ENCODE measurements around the gene NCOA6. TPM values are rescaled to one million over a fixed set of nuclear protein-coding genes. Genes with fewer than 3 reads are reported as not detected.

Gene NCOA6
- total RNA-seq, 1 donor from 2014 or later, result 43.3 TPM

DNA sequence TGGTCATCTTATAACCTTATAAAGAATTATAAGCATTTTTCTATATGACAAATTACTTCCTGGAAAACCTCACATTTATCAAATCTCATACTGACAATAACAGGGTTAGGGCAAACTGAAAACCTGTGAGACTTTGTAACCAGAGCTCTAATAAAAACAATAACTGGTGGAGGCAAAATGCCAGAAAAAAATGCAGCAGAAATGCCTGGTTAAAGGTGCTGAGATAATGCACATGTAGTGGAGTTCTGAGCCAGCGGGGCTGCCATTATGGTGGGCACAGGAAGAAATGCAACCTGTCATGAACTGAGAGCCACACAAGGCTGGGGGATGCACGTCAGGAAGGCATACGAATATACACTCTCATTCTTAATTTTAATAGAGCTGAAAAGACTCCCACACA, 53.0 kb downstream of the NCOA6 start:
- H3K4me1 Mint-ChIP-seq (ENCODE audit: low read depth), result peaks cover 23% of the 10 kb centered on the region
- H3K36me3 Mint-ChIP-seq (ENCODE audit: low read depth), result peaks cover 30% of the 10 kb centered on the region
- peak overlapping the region; percentile 59 for H3K27ac Mint-ChIP-seq (ENCODE audit: unreplicated experiment)
- TF ChIP-seq, protein P1, sequence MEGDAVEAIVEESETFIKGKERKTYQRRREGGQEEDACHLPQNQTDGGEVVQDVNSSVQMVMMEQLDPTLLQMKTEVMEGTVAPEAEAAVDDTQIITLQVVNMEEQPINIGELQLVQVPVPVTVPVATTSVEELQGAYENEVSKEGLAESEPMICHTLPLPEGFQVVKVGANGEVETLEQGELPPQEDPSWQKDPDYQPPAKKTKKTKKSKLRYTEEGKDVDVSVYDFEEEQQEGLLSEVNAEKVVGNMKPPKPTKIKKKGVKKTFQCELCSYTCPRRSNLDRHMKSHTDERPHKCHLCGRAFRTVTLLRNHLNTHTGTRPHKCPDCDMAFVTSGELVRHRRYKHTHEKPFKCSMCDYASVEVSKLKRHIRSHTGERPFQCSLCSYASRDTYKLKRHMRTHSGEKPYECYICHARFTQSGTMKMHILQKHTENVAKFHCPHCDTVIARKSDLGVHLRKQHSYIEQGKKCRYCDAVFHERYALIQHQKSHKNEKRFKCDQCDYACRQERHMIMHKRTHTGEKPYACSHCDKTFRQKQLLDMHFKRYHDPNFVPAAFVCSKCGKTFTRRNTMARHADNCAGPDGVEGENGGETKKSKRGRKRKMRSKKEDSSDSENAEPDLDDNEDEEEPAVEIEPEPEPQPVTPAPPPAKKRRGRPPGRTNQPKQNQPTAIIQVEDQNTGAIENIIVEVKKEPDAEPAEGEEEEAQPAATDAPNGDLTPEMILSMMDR (IDR thresholded peaks at IDR 0.05), result no peak
- no peaks in the 10 kb centered on the region for H3K27me3 Mint-ChIP-seq (ENCODE audit: low read depth)
- H3K4me3 Mint-ChIP-seq (ENCODE audit: unreplicated experiment), result no peak overlapping the region
- DNase-seq (ENCODE audit: low spot score), result no peak
- no peaks in the 10 kb centered on the region for H3K9me3 Mint-ChIP-seq (ENCODE audit: low read depth)

DNA sequence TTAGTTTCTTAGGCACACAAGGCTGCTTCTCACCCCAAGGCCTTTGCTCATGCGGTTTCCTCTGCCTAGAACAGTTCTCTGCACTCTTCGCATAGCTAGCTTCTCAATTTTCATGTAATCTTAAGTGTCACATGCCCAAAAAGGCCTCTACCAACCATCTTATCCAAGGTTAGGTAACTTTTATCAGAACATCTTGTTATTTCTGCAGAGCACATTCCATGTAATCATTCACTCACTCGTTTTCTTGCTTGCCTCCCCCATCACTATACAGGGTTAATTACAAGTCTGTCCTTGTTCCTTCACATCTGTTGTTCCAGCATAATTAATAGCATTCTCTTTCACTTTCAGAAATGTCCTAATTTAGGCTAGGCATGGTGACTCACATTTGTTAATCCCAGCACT, 53.8 kb downstream of the NCOA6 start:
- H3K36me3 Mint-ChIP-seq (ENCODE audit: low read depth), result peaks cover 30% of the 10 kb centered on the region
- peak overlapping the region; percentile 4 for H3K27ac Mint-ChIP-seq (ENCODE audit: unreplicated experiment)
- no peak for DNase-seq (ENCODE audit: low spot score)

DNA sequence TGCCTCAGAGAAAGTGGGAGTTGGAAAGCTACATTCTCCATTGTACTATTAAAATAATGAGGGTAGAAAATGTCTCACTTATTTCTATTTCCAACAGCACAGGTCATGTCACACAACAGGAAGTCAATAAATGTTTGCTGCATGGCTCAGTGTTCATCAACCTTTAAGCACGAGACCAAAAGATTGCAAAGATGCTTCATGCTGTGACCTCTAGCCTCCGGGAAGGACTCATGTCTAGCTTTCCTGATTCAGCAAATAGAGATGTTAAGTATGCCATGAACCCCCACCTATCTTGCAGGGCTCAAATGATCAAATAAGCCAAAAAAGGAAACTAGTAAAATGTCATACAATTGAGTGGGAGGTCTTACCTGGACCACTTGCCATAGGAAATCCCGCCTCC, 57.4 kb downstream of the NCOA6 start:
- Mint-ChIP-seq H3K9me3 (ENCODE audit: low read depth) (no peaks in the 10 kb centered on the region), H3K36me3 (ENCODE audit: low read depth) (peaks cover 21% of the 10 kb centered on the region), H3K27ac (ENCODE audit: unreplicated experiment) (peak overlapping the region; percentile 43), H3K4me3 (ENCODE audit: unreplicated experiment) (no peak overlapping the region), H3K4me1 (ENCODE audit: low read depth) (peaks cover 23% of the 10 kb centered on the region), H3K27me3 (ENCODE audit: low read depth) (no peaks in the 10 kb centered on the region)
- no peak for DNase-seq (ENCODE audit: low spot score)
- TF ChIP-seq, protein P1 (IDR thresholded peaks at IDR 0.05), result no peak

More for the DNA sequence above, 53.8 kb downstream of the NCOA6 start:
- peaks cover 23% of the 10 kb centered on the region for H3K4me1 Mint-ChIP-seq (ENCODE audit: low read depth)
- H3K4me3 Mint-ChIP-seq (ENCODE audit: unreplicated experiment), result no peak overlapping the region
- TF ChIP-seq, protein P1 (IDR thresholded peaks at IDR 0.05), result no peak
- no peaks in the 10 kb centered on the region for H3K9me3 Mint-ChIP-seq (ENCODE audit: low read depth)
- H3K27me3 Mint-ChIP-seq (ENCODE audit: low read depth), result no peaks in the 10 kb centered on the region

DNA sequence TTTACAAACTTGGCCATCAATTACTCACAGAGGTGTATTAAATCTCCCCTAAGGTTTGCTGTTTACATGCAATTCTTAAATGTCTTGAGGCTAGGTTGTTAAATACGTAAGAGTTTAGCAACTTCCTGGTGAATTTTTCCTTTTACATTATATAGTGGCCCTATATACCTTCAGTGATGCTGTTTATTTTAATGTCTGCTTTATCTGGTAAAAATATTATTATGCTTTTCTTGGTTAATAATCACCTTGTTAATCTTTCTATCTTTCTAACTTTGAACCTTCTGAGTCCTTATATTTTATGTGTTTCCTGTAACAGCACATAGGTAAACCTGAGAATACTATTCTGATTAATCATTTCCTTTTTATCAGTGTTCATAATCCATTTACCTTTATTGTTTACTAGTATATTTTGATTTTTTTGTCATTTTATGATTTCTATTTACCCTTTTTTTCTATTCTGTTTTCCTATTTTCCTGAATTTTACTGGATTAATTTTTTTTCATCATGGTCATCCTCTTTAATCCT, 63.4 kb downstream of the NCOA6 start:
- H3K36me3 Mint-ChIP-seq (ENCODE audit: low read depth), result peaks cover 45% of the 10 kb centered on the region
- H3K4me3 Mint-ChIP-seq (ENCODE audit: unreplicated experiment), result no peak overlapping the region
- no peaks in the 10 kb centered on the region for H3K9me3 Mint-ChIP-seq (ENCODE audit: low read depth)
- TF ChIP-seq, protein P1 (IDR thresholded peaks at IDR 0.05), result no peak
- H3K4me1 Mint-ChIP-seq (ENCODE audit: low read depth), result no peaks in the 10 kb centered on the region
- H3K27ac Mint-ChIP-seq (ENCODE audit: unreplicated experiment), result no peak overlapping the region
- DNase-seq (ENCODE audit: low spot score), result no peak
- no peaks in the 10 kb centered on the region for H3K27me3 Mint-ChIP-seq (ENCODE audit: low read depth)

DNA sequence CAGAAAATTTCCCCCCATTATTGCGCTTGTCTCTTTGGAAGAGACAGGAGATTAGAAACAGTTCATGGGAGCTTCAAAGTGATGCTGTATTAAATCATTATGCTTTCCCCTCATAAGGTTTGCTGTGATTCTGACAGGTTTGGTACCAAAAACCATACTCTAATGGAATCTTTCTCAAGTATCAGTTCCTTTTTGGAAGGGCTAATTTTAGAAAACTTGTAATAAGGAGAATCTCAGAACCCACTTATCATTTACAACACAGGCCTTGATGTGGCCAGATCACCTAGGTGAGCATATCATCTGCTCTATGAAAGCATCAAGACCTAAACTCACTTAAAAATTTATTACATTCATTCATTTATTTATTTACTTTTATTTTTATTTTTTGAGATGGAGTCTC, 70.1 kb downstream of the NCOA6 start:
- DNase-seq (ENCODE audit: low spot score), result no peak
- peaks cover 51% of the 10 kb centered on the region for H3K36me3 Mint-ChIP-seq (ENCODE audit: low read depth)

More for the DNA sequence above, 70.1 kb downstream of the NCOA6 start:
- TF ChIP-seq, protein P1 (IDR thresholded peaks at IDR 0.05), result no peak
- Mint-ChIP-seq H3K4me1 (ENCODE audit: low read depth) (no peaks in the 10 kb centered on the region), H3K9me3 (ENCODE audit: low read depth) (no peaks in the 10 kb centered on the region), H3K4me3 (ENCODE audit: unreplicated experiment) (no peak overlapping the region), H3K27me3 (ENCODE audit: low read depth) (no peaks in the 10 kb centered on the region), H3K27ac (ENCODE audit: unreplicated experiment) (no peak overlapping the region)
